ENCODE results near the gene SCUBE1.

Gene SCUBE1

DNA sequence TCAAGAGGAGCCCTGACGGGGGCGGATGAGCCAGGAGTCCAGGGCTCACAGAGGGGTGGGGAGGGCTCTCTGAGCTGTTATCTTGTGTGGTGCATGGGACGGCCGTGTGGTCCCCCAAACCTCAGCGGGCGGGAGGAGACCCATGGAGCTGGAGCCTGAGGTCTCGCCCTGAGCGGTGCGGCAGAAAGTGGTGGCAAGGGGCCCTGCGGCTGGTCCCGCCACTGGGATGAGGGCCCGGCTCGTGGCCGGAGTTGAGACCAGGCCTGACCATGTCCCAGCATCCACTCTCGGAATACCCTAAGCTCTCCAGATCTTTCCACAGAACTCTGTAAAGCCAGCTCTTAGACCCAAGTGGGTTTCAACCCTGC lies 133.7 kb downstream of the SCUBE1 start:
- no peak for DNase-seq

DNA sequence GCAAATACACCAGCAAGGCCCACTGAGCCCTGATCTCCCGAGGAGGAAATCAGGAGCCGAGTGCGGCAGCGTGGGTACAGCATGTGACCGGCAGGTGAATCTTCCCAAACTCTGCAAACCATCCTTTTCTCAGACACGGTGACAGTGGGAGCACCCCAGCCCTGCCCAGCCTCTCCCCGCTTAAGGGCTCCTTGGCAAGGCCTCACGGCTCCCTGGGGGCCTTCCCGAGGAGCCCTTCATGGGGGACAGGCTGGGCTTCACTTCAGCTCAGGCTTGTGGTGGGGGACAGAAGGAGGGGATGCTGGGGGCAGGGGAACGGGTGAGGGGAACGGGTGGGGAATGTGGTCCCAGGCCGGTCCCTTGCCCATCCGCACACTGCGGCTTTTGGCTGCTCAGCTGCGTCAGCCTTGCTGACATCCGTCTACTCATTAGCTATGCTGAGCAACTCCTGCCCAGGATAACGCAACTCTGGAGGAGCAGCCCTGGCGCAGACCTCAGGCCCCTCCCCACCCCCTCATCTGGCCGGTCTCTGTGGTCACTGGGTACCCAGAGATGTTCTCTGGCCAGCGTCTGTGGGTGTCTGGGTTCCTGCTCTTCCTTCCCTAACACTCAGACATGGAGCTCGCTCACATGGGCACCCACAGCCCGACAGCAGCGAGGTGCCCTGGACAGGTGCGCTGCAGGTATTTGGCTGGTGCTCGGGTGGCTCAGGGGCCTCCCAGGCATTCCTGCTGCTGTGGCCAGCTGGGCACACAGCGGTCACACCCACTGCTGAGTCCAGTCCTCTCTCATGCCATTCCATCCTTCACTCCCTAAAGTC lies 134.3 kb downstream of the SCUBE1 start:
- no peak for DNase-seq

DNA sequence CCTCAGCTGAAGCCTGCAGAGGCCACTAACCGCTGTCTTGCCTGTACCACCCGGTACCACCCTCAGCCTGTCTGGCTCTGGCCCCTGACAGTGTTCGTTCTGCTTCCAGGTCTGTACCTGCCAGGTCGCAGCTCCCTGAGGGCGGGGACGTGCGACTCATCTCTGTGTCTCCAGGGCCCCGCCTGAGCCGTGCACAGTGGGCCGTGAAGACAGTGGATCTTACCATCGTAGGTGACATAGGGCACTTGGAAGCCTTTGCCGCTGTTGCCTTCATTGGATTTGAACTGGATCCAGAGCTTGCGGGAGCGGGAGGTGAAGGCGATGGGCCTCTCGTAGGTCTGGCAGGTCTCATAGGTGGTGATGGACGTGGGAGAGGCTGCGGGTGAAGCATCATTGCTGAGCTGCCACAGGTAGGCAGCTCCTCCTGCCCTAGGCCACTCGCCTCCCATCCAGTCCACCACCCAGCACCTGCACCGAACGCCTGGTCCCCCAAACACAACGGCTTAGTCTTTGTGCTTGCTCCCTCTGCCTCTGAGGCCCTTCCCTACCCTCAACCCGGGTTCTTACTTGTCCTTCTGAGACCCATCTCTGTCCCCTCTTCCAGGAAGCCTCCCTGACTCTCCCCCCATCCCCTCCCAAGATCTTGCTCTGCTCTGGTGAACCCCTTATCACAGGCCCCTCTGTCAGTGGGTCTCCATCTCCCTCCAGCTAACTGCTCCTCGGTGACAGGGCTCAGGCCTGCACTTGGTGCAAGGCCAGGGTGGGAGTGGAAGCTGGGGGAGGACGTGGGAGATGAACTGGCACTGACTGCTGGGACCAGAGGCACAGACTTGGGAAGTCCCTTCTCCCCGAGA lies 135.1 kb downstream of the SCUBE1 start:
- DNase-seq, result no peak

DNA sequence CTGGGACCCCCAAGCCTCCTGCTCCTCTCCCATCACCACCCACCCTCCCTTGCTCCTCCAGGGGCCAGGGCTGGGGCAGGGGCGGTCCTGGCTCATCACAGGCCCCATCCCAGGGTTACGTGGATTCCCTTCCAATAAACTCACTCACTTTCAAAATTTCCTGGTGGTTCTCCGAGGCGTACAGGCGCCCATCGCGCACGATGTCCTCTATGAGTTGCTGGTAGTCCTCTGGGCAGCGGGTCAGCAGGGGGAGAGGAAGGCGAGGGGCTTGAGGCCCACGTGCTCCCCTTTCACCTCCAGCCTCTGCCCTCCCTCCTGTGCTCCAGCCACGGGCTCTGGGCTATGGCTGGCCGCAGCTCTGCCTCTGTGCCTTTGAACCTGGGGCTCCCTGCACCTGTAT lies 135.8 kb downstream of the SCUBE1 start:
- no peak for DNase-seq

DNA sequence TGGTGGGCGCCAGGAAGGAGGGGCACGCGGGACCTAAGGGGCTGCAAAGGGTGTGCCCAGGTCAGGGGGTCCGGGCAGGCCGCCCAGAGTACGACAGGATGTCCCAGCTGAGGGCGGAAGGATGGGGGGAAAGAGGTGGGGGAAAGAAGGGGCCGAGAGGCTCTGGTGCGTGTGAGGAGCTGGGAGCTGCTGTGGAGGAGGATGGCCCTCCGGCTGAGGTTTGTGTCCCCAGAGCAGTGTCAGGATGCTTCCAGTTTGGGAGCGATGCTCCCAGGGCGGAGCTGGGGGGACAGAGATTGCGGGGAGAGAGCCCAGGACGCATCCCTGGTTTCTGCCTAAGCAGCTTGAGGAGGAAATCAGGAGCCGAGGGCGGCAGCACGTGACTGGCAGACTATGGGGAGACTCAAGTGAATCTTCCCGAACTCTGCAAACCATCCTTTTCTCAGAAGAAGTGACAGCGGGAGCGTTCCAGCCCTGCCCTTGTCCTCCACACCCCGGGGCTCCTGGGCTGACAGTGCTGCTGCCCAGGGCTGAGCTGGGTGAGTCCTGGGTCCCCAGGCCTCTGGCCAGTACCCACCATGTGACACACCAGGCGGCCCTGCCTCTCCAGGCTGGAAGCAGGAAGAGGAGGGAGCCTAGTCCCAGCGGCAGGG lies 136.5 kb downstream of the SCUBE1 start:
- DNase-seq, result no peak

DNA sequence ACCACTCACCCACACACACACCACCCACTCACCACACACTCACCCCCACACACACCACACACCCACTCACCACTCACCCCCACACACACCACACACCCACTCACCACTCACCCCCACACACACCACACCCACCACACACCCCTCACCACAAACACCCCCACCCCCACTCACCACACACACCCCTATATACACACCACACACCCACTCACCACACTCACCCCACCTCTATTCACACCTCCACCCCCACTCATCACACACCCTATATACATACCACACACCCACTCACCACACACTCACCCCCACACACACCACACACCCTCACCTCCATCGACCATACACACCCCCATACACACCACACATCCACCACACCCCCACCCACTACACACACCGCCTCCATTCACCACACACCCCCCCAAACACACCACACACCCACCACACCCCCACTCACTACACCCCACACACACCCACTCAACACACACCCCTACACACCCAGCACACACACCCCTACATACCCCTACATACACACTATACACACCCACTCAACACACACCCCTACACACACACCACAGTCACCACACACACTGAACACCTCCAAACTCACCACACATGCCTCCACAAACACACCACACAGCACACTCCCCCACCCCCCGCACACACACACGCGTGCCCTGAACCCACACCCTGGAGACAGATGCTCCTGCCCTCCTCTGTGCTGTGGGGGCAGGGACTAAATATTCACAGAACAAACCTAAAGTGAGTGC lies 137.2 kb downstream of the SCUBE1 start:
- no peak for DNase-seq

DNA sequence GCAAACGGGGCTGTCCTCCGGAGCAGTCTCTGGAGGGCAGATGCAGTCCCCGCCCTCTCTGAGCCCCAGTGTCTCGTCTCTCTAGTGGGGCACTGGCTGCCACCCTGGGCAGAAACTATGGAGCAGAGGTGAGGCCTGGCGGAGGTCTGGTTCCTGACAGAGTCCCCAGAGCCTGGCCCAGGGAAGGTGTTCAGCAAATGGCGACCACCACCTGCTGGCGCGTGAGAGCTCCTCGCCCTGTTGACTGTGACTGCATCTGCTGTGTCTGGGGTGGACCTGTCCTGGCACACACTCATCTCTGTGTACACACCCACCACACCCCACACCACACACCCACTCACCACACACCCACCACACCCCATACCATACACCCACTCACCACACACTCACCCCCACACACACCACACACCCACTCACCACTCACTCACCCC lies 137.9 kb downstream of the SCUBE1 start:
- no peak for DNase-seq

DNA sequence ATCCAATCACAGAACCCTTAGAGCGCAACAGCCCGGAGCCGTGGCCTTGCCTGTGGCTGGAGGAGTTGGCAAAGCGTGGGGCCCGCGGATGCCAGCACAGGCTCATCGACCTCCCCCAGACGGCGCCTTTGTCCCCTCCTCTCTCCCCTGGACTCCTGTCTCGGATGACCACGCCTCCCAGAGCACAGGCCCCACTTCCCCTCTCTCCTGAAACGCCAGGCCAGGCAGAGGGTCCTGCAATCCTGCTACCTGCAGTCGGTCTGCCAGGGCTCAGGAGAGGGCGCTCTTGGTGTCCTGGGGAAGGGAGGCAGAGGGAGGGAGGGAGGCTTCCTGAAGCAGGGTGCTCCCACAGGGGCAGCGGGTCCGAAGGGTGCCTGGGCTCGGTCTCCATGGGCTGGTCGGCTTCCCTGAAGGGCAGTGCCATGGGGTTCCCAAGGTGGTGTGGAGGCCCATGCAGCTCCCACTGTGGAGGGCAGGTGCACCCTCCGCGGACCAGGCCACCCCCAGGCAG lies 139.6 kb downstream of the SCUBE1 start:
- DNase-seq, result no peak

DNA sequence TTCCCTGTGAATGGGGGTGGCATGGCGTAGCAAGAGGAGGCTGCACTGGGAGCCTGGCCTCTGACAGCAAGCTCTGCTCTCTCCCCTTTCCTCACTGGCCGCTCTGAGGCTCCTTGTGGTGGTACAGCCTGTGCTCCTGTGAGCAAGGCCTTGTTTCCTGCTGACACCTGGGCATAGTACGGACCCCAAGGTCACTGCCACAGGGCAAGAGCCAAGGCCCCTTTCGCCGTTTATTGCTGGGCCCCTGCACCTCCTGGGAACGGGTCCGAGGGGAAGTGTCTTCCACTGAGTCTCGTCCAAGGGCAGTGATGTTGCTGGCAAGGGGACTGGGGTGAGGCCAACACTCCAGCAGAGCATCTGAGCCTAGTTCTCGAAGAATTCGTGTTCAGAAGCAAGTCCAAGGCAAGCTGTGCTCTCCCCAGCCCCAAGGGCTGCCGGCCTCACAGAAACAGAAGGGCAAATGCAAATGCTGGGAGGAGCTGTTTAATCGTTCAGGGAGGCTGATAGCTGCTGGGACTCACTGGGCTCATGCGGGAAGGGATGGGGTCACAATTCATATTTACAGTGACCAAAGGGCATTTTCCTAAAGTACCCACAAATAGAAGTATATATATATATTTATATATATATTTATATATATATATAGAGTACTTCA lies 140.3 kb downstream of the SCUBE1 start:
- DNase-seq, result no peak

DNA sequence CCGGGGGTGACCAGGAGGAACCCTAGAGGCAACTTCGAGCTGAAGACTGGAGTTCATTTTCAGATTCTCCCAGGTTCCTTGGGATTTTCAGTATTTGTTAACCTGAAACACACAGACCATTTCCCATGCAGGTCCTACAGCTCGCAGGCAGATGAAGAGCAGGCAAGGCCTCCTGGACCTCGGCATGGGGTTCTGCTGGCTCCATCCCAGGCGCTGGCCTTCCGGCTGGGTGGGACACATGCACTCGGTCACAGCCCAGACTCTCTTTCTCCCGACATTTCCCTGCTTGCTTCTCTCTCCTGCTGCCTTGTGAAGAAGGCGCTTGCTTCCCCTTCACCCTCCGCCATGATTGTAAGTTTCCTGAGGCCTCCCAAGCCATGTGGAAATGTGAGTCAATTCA lies 140.8 kb downstream of the SCUBE1 start:
- DNase-seq, result no peak

DNA sequence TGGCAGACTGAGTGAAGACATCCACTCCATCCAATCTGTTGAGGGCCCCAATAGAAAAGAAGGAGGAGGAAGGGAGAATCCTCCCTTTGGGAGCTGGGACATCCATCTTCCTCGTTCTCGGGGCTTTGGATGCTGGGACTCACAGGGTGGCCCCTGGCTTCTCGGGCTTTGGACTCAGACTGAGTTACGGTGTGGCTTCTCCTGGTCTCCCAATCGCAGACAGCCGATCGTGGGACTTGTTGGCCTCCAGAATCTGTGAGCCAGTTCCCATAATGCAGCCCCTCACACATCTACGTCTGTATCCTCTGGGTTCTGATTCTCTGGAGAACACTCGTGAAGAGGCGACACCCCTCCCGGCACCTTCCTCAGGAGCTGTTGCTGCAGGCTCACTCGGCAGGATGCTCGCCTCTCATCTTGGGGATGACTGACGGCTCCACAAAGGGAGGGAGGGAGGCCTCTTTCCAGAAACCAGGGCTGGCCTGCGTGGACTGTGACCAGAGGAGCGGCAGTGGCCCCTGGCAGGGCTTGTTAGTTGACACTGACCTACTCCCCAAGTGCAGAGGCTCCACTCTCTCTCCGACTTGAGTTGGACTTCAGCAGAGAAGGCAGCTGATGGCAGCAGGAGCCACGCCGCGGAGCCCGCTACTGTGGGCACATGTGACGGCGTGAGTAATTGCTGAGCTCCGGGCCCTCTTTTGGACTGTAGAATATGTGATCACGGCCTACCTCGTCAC lies 141.5 kb downstream of the SCUBE1 start:
- no peak for DNase-seq

DNA sequence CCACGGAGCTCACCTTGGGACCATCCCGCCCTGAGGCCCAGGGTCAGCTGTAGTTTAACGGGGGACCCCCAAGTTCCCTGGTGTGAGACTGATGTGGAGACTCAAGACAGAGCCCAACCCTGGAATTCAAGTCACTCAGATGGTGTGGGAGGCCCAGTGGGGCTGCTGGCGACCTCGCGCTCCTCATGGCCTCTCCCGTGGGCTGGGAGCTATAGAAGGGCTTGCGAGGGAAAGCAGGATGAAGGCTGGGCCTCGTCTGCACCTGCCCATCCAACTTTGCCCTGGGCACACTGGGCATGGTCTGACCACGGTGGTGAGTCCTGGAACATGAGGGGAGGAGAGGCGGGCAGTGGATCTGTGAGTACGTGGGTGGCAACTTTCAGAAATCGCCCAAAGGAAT lies 142.6 kb downstream of the SCUBE1 start:
- no peak for DNase-seq

DNA sequence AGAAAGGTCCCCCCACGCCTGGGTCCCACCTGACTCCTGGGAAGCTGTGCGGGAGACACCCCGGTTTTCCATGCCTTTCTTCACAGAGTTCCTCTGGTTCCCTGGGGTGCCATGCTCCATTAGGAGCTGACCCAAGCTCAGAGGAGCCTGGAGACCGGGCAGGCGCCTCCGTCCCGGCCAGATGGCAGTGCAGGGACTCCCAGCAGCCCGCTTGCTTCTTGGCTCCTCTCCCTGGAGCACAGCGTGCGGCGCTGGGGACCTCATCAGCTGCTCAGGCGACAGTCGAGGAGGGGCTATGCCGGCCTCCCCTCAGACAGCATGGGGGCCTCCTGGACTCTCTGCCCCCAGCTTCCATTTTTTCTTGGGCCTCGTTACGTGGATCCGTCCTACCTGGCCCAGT lies 143.1 kb downstream of the SCUBE1 start:
- DNase-seq, result no peak

DNA sequence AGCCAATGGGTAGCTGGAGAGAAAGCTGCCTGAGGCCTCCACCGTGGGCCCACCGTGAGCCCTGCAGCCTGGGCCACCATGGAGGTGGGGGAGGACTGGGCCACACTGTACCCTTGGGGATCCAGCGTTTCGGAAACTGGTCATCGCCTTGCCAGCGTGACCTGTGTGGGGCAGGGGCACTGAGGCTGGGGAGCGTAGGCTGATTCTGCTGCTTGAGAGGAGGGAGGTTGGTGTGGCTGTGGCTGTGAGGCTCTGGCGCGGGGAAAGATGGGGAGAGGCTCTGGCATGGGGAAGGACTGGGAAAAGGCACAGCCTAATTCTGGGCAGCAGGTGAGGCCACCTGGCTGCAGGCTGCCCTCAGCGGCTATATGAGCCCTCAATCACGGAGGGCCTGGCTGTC lies 143.6 kb downstream of the SCUBE1 start:
- DNase-seq, result no peak

DNA sequence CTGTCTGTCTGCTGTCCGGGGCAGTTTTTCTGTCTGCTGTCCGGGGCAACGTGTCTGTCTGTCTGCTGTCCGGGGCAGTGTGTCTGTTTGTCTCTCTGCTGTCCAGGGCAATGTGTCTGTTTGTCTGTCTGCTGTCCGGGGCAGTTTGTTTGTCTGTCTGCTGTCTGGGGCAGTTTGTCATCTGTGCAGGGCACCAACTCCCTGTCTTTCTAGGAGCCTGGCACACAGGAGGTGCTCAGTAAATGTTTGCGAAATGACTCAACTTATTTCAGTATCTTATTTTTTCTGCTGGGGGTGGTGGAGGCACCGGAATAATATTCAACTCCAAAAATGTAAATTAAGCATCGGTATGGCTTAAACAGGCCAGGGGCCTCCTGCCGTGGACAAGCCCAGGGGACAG lies 144.2 kb downstream of the SCUBE1 start:
- DNase-seq, result no peak

DNA sequence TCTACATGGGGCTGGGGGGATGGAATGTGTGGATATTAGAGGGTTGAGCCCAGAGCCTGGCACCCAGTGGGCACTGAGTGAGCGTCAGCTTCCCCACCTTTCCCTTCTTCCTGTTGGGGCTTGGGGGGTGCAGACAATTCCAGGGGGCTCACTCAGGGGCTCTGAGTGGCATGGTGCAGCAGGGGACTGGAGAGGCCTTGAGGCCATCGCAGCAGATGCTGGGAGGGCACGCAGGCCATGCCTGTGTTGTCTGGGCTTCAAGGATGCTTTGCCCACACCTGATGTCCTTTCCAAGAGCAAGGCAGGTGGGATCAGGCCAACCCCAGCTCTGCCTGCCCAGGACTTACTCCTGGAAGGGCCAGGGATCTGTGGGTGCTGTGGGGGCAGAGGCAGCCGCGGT lies 145.0 kb downstream of the SCUBE1 start:
- DNase-seq, result no peak

DNA sequence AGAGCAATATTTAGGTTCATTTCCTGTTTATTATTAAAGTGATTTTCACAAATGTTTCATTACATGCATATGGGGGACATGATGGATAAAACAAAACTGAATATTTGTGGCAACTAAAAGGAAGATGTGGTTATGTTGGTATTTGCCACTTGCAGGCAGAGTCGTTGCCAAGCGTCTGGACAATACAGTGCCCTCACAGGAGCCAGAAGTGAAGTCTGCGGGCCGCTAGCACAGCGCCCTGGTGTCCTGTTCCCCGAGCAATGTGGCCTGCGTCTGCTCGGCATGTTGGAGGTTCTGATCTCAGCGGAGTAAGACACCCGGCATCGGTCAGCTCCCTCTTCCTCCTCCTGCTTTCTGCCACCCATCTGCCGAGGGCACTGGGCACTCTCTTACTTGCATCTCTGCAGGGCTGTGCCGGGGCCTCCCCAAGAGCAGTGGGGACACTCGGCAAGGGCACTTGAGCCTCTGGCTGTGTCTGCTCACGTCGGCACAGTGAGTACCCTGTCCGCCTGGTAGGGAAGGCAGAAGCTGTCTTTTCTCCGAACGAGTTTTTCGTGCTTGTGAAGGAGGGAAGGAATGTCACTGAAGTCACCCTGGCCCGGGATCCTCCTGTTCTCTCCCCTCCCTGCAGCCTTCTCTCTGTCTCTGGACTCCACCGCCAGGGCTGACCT lies 145.8 kb downstream of the SCUBE1 start:
- DNase-seq, result no peak

DNA sequence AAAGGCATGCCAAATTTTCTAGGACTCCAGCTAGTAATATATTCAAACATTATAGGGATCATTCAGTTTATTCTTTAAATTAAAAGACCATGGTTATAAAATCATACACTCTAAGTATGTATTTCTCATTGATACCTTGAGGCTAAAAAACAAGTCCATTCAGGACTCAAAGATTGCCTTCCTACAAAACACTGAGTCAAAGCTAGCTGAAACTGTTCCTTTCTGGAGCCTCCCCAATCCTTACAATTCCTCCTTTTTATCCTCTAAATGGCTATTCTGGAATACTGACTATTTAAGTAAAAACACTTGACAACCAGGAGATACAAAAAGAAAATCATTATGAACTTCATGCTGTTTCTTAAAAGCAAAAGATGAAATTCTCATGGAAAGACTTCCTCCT lies 151.3 kb downstream of the SCUBE1 start:
- DNase-seq, result no peak

DNA sequence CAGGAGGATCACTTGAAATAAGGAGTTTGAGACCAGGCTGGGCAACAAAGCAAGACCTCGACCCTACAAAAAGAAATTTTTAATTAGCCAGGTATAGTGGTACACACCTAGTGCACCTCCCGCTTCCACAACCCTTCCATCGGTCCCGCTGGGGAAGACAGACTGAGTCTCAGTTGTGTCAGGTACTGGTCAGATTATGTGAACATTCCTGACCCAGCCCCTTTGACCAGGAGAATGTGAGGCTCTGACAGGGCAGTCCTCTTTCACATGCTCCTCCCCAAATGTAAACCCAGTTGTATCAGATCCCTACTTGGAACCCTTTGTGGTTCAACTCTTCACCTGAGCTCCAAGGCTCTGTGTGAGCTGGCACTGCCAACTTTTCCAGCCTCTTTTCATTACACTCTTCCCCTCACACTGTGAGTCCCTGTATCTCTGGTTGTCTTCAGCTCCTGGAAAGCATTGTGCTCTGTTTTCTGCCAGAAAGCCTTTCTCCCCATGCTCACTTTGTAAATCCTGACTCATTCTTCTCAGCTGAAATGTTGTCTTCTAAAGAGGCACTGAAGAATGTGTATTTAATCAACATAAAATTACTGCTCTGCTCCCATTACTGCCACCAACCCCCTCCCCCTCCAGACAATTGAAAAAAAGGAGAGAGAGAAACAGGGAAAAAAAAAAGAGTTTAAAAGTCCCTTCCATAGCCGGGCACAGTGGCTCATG lies 154.2 kb downstream of the SCUBE1 start:
- DNase-seq, result no peak
